SK-N-SH treated with all-trans-retinoic acid at 6 μM for 48 hours (cell line): Measurements from ENCODE around the gene TPRKB.

Experiments
- ATAC-seq: fragments of 200-7000 bp; cut with Tn5 transposase; 3 replicates; pipeline ENCODE4 v1.9.1; 2020; ENCODE audit warnings: mild to moderate bottlenecking, moderate library complexity
- ARNTL ChIP-seq: fragments of 450-650 bp; formaldehyde crosslinking; IDR thresholded peaks from 2 replicates; pipeline ENCODE4 v1.5.0; 2020; ENCODE audit warnings: low read depth, mild to moderate bottlenecking, moderate library complexity, borderline replicate concordance
- BACH2 ChIP-seq: fragments of 250-450 bp; sonication (Bioruptor Pico); IDR thresholded peaks from 2 replicates; pipeline ENCODE4 v1.9.0; 2021; ENCODE audit warnings: mild to moderate bottlenecking, borderline replicate concordance
- CSDC2 ChIP-seq: fragments of 250-450 bp; sonication (Bioruptor Pico); IDR thresholded peaks from 2 replicates; pipeline ENCODE4 v1.5.0; 2020; ENCODE audit warnings: mild to moderate bottlenecking, moderate library complexity
- ESRRG ChIP-seq: fragments of 250-450 bp; sonication (Bioruptor Pico); IDR thresholded peaks from 2 replicates; pipeline ENCODE4 v1.6.1; 2021; ENCODE audit warnings: mild to moderate bottlenecking
- GLIS3 ChIP-seq: fragments of 250-450 bp; sonication (Bioruptor Pico); IDR thresholded peaks from 2 replicates; pipeline ENCODE4 v1.5.0; 2020; ENCODE audit warnings: mild to moderate bottlenecking, moderate library complexity
- ISL1 ChIP-seq: fragments of 250-450 bp; sonication (Bioruptor Pico); IDR thresholded peaks from 2 replicates; pipeline ENCODE4 v2.1.2; 2022; ENCODE audit warnings: mild to moderate bottlenecking, moderate library complexity
- OSR1 ChIP-seq: fragments of 250-450 bp; sonication (Bioruptor Pico); IDR thresholded peaks from 2 replicates; pipeline ENCODE4 v1.8.0; 2022; ENCODE audit warnings: moderate library complexity, mild to moderate bottlenecking, inconsistent platforms
- PPARA ChIP-seq: fragments of 250-450 bp; sonication (Bioruptor Pico); IDR thresholded peaks from 2 replicates; pipeline ENCODE4 v1.5.0; 2020; ENCODE audit warnings: mild to moderate bottlenecking, borderline replicate concordance
- RARB ChIP-seq: fragments of 250-450 bp; sonication (Bioruptor Pico); IDR thresholded peaks from 2 replicates; pipeline ENCODE4 v1.8.0; 2021; ENCODE audit warnings: mild to moderate bottlenecking, moderate library complexity
- SNAI2 ChIP-seq: fragments of 250-450 bp; sonication (Bioruptor Pico); IDR thresholded peaks from 2 replicates; pipeline ENCODE4 v1.5.0; 2020; ENCODE audit warnings: mild to moderate bottlenecking, moderate library complexity
- TCF4 ChIP-seq: fragments of 250-450 bp; sonication (Bioruptor Pico); IDR thresholded peaks from 2 replicates; pipeline ENCODE4 v1.8.0; 2021; ENCODE audit warnings: mild to moderate bottlenecking, moderate library complexity, borderline replicate concordance
- TOX ChIP-seq: fragments of 250-450 bp; sonication (Bioruptor Pico); IDR thresholded peaks from 2 replicates; pipeline ENCODE4 v1.8.0; 2021; ENCODE audit warnings: mild to moderate bottlenecking, moderate library complexity, borderline replicate concordance
- ZC3H10 ChIP-seq: fragments of 250-450 bp; sonication (Bioruptor Pico); IDR thresholded peaks from 2 replicates; pipeline ENCODE4 v1.5.1; 2021; ENCODE audit warnings: mild to moderate bottlenecking, moderate library complexity
- ZFP3 ChIP-seq: fragments of 250-450 bp; sonication (Bioruptor Pico); IDR thresholded peaks from 2 replicates; pipeline ENCODE4 v1.5.0; 2020; ENCODE audit warnings: mild to moderate bottlenecking, moderate library complexity
- ZFP30 ChIP-seq: fragments of 450-650 bp; formaldehyde crosslinking; IDR thresholded peaks from 2 replicates; pipeline ENCODE4 v1.5.0; 2022; ENCODE audit warnings: mild to moderate bottlenecking, moderate library complexity
- ZNF70 ChIP-seq: fragments of 450-650 bp; formaldehyde crosslinking; IDR thresholded peaks from 2 replicates; pipeline ENCODE4 v1.5.0; 2020; ENCODE audit warnings: mild to moderate bottlenecking, moderate library complexity
- ZNF8 ChIP-seq: fragments of 450-650 bp; formaldehyde crosslinking; IDR thresholded peaks from 2 replicates; pipeline ENCODE4 v1.5.0; 2020; ENCODE audit warnings: mild to moderate bottlenecking, moderate library complexity
- TF ChIP-seq, protein P1 (sequence below): fragments of 250-450 bp; sonication (Bioruptor Pico); IDR thresholded peaks from 2 replicates; pipeline ENCODE4 v1.5.1; 2020; ENCODE audit warnings: low read depth, mild to moderate bottlenecking, moderate library complexity
- TF ChIP-seq, protein P2 (sequence below): fragments of 250-450 bp; sonication (Bioruptor Pico); IDR thresholded peaks from 2 replicates; pipeline ENCODE4 v1.5.0; 2020; ENCODE audit warnings: mild to moderate bottlenecking, moderate library complexity
- TF ChIP-seq, protein P3 (sequence below): fragments of 250-450 bp; sonication (Bioruptor Pico); IDR thresholded peaks from 2 replicates; pipeline ENCODE4 v1.8.0; 2021; ENCODE audit warnings: low read depth, mild to moderate bottlenecking, moderate library complexity, borderline replicate concordance
- TF ChIP-seq, protein P4 (sequence below): fragments of 250-450 bp; sonication (Bioruptor Pico); IDR thresholded peaks from 2 replicates; pipeline ENCODE4 v1.8.0; 2020; ENCODE audit warnings: mild to moderate bottlenecking, moderate library complexity, borderline replicate concordance

The TPRKB gene

DNA sequence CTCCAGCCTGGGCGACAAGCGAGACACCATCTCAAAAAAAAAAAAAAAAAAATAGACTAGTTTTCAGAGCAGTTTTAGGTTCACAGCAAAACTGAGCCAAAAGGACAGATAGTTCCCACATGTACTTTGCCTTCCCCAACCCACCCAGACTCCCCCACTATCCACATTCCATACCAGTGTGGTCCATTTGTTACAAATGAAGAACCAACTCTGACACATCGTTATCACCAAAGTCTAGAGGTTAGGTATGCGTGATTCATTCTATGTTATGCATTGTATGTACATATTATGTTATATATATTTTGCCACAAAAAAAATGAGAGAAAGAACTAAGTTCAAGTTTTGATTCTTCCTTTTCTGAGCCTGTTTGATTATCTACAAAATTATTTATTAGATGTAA lies 39.2 kb upstream of the TPRKB start:
- TF ChIP-seq SNAI2: no peak
- TF ChIP-seq GLIS3 (CRISPR knock-in tag): no peak
- TF ChIP-seq ZFP30 (CRISPR knock-in tag): no peak
- TF ChIP-seq ZNF70 (CRISPR knock-in tag): no peak
- TF ChIP-seq PPARA (CRISPR knock-in tag): no peak
- TF ChIP-seq OSR1 (CRISPR knock-in tag): no peak
- TF ChIP-seq, protein P1, sequence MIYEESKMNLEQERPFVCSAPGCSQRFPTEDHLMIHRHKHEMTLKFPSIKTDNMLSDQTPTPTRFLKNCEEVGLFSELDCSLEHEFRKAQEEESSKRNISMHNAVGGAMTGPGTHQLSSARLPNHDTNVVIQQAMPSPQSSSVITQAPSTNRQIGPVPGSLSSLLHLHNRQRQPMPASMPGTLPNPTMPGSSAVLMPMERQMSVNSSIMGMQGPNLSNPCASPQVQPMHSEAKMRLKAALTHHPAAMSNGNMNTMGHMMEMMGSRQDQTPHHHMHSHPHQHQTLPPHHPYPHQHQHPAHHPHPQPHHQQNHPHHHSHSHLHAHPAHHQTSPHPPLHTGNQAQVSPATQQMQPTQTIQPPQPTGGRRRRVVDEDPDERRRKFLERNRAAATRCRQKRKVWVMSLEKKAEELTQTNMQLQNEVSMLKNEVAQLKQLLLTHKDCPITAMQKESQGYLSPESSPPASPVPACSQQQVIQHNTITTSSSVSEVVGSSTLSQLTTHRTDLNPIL (CRISPR knock-in tag): no peak
- TF ChIP-seq ESRRG (CRISPR knock-in tag): no peak
- no peak for TF ChIP-seq ISL1 (CRISPR knock-in tag)
- no peak for TF ChIP-seq BACH2 (CRISPR knock-in tag)
- TF ChIP-seq, protein P2, sequence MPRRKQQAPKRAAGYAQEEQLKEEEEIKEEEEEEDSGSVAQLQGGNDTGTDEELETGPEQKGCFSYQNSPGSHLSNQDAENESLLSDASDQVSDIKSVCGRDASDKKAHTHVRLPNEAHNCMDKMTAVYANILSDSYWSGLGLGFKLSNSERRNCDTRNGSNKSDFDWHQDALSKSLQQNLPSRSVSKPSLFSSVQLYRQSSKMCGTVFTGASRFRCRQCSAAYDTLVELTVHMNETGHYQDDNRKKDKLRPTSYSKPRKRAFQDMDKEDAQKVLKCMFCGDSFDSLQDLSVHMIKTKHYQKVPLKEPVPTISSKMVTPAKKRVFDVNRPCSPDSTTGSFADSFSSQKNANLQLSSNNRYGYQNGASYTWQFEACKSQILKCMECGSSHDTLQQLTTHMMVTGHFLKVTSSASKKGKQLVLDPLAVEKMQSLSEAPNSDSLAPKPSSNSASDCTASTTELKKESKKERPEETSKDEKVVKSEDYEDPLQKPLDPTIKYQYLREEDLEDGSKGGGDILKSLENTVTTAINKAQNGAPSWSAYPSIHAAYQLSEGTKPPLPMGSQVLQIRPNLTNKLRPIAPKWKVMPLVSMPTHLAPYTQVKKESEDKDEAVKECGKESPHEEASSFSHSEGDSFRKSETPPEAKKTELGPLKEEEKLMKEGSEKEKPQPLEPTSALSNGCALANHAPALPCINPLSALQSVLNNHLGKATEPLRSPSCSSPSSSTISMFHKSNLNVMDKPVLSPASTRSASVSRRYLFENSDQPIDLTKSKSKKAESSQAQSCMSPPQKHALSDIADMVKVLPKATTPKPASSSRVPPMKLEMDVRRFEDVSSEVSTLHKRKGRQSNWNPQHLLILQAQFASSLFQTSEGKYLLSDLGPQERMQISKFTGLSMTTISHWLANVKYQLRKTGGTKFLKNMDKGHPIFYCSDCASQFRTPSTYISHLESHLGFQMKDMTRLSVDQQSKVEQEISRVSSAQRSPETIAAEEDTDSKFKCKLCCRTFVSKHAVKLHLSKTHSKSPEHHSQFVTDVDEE (CRISPR knock-in tag): no peak
- no peak for TF ChIP-seq CSDC2 (CRISPR knock-in tag)
- TF ChIP-seq, protein P3, sequence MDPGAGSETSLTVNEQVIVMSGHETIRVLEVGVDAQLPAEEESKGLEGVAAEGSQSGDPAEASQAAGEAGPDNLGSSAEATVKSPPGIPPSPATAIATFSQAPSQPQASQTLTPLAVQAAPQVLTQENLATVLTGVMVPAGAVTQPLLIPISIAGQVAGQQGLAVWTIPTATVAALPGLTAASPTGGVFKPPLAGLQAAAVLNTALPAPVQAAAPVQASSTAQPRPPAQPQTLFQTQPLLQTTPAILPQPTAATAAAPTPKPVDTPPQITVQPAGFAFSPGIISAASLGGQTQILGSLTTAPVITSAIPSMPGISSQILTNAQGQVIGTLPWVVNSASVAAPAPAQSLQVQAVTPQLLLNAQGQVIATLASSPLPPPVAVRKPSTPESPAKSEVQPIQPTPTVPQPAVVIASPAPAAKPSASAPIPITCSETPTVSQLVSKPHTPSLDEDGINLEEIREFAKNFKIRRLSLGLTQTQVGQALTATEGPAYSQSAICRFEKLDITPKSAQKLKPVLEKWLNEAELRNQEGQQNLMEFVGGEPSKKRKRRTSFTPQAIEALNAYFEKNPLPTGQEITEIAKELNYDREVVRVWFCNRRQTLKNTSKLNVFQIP (CRISPR knock-in tag): no peak
- no peak for TF ChIP-seq ZFP3
- ATAC-seq: no peak

DNA sequence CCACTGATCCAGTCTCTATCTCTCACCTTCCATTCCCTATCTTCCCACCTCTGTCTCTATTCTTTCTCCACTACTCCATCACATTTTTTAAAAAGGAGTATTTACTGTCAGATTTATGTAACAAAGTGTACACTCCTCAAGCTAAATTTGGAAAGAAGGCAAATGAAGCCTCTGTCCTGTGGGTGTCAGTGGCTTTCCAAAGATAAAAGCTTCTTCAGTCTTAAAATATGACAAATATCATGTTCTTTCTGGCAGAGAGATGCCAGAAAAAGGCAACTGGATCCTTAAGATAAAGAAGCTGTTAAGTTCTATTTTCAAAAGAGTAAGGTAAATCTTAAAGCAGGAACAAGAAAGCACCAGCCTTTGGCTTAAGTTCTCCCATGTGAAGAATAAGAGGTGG lies 35.7 kb upstream of the TPRKB start:
- TF ChIP-seq ZNF70 (CRISPR knock-in tag) (no peak), ESRRG (CRISPR knock-in tag) (no peak), ISL1 (CRISPR knock-in tag) (no peak), ARNTL (CRISPR knock-in tag) (no peak), CSDC2 (CRISPR knock-in tag) (no peak), ZNF8 (CRISPR knock-in tag) (no peak), PPARA (CRISPR knock-in tag) (no peak), TOX (no peak)
- TF ChIP-seq, all 23 proteins: peak for 0
- no peak for ATAC-seq

DNA sequence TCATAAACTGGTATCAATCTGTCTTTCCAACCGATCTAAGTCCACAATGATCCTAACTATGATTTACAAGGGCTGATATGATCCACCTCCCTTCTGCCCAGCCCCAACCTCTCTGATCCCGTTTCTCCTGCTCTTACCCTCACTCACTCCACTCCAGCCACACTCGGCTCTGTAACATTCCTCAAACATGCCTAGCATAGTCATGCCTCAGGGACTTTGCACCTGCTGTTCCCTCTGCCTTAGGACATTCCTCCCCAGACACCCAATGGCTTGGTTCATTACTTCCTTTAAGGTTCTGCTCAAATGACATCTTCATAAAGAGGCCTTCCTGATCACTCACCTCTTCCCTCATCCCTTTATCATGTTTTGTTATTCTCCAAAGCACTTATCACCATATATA lies 33.6 kb upstream of the TPRKB start:
- TF ChIP-seq ZC3H10 (CRISPR knock-in tag) (no peak), ISL1 (CRISPR knock-in tag) (no peak), ARNTL (CRISPR knock-in tag) (no peak), CSDC2 (CRISPR knock-in tag) (no peak)
- TF ChIP-seq, protein P2 (CRISPR knock-in tag): no peak
- ATAC-seq: no peak

DNA sequence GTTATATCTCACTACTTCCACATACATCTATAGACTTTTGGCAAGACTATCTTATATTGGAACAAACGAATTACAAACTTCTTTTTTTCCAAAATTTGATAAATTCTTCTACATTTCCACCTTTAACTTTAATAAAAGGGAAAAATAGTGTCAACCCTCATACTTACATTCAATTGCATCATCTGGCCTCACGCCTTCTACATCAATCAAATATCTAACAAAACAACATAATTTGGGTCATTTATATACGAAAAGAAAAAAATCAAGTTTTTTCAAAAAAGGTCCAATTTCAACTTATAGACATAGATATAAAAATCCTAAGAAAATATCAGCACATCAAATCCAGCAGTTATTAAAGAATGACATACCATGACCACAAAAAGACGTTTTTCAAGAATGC lies 29.8 kb upstream of the TPRKB start:
- TF ChIP-seq GLIS3 (CRISPR knock-in tag): no peak
- no peak for TF ChIP-seq ISL1 (CRISPR knock-in tag)
- TF ChIP-seq, protein P4, sequence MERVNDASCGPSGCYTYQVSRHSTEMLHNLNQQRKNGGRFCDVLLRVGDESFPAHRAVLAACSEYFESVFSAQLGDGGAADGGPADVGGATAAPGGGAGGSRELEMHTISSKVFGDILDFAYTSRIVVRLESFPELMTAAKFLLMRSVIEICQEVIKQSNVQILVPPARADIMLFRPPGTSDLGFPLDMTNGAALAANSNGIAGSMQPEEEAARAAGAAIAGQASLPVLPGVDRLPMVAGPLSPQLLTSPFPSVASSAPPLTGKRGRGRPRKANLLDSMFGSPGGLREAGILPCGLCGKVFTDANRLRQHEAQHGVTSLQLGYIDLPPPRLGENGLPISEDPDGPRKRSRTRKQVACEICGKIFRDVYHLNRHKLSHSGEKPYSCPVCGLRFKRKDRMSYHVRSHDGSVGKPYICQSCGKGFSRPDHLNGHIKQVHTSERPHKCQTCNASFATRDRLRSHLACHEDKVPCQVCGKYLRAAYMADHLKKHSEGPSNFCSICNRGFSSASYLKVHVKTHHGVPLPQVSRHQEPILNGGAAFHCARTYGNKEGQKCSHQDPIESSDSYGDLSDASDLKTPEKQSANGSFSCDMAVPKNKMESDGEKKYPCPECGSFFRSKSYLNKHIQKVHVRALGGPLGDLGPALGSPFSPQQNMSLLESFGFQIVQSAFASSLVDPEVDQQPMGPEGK (CRISPR knock-in tag): no peak
- TF ChIP-seq TCF4 (CRISPR knock-in tag): no peak
- TF ChIP-seq BACH2 (CRISPR knock-in tag): no peak
- TF ChIP-seq ZNF70 (CRISPR knock-in tag): no peak
- no peak for TF ChIP-seq RARB (CRISPR knock-in tag)
- no peak for TF ChIP-seq ESRRG (CRISPR knock-in tag)
- TF ChIP-seq, protein P3 (CRISPR knock-in tag): no peak
- TF ChIP-seq, protein P1 (CRISPR knock-in tag): no peak
- no peak for ATAC-seq
